ENCODE measurements around the gene CCDC146. TPM values are rescaled to one million over a fixed set of nuclear protein-coding genes. Genes with fewer than 3 reads are reported as not detected.
"Not testable (repeated sequence)": the region's sequence is repeated elsewhere in the genome, so short reads cannot be mapped to it uniquely, and the experiment has no call there.

Gene CCDC146, protein sequence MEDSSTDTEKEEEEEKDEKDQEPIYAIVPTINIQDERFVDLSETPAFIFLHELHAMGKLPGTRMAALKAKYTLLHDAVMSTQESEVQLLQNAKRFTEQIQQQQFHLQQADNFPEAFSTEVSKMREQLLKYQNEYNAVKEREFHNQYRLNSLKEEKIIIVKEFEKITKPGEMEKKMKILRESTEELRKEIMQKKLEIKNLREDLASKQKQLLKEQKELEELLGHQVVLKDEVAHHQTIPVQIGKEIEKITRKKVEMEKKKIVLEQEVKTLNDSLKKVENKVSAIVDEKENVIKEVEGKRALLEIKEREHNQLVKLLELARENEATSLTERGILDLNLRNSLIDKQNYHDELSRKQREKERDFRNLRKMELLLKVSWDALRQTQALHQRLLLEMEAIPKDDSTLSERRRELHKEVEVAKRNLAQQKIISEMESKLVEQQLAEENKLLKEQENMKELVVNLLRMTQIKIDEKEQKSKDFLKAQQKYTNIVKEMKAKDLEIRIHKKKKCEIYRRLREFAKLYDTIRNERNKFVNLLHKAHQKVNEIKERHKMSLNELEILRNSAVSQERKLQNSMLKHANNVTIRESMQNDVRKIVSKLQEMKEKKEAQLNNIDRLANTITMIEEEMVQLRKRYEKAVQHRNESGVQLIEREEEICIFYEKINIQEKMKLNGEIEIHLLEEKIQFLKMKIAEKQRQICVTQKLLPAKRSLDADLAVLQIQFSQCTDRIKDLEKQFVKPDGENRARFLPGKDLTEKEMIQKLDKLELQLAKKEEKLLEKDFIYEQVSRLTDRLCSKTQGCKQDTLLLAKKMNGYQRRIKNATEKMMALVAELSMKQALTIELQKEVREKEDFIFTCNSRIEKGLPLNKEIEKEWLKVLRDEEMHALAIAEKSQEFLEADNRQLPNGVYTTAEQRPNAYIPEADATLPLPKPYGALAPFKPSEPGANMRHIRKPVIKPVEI
- 2.3 TPM for polyA plus RNA-seq (2012; ENCODE audit: missing spikeins)

DNA sequence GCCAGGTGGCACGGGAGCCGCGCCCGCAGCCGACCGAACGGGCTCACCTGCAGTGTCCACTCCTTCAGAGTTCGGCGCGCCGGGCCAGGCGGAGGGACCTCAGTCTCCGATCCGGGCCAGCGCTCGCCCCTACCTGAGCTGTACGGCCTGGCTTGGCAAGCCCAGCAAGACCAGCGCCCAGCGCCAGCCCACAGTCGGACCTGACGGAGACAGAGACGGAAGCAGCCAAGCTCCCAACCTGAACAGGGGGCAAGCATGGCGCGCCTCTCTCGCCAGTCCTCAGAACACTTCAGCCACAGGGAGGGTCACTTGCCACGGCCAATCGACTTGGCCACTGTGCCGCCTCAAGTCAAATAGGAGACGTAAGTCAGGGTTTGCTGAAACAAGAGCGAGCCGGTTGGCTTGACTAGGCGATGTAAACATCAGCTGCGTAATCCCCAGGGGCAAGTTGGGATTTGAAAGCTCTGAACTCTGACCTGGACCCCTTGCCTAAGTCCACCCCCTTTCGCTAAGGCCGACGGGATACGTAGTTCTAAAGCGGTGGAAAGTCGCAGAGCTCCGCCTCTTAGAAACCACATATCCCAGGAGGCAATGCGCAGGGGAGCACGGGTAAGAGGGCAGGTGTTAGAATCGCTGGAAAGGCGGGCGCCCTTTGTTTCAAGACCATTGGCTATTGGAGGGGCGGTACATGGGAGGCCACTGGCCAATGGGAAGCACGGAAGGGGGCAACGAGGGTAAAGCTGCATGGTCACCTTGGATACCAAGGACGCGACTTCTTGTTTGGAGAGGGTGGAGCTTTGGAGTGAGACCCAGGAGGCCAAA lies at the start of gene CCDC146:
Gene CCDC146, plus strand, starts transcription at position 756 of the 822 bp plus-strand sequence. CDS start 45,054 bp downstream, outside the sequence.
- FAIRE-seq: peak; percentile 97
- peak; percentile 49 for DNase-seq (ENCODE audit: insufficient read length)

DNA sequence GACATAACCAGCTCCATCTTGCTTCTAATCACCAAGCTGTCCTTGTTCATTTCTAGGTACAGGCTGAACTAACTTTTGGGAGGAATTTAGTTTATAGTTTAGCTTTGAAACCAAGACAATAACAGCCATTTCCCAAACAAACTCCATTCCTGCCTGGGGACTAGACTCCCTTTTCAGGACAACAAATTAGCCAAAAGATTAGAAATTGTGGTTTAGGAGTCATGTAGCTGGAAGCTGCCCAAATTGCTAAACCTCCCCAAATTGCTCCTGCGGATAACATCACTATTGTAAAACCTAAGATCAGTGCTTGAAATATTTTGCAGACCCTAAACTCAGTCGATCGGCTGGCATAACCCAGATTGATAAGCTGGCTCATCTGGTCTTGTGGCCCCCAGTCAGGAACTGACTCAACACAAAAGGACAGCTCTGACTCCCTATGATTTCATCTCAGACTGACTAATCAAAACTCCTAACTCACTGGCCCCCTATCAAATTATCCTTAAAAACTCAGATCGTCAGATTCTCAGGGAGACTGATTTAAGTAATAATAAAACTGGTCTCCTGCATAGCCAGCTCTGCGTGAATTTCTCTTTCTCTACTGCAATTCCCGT lies 47.5 kb upstream of the CCDC146 start:
- peak; percentile 46 for FAIRE-seq
- DNase-seq (ENCODE audit: insufficient read length): not testable (repeated sequence)

DNA sequence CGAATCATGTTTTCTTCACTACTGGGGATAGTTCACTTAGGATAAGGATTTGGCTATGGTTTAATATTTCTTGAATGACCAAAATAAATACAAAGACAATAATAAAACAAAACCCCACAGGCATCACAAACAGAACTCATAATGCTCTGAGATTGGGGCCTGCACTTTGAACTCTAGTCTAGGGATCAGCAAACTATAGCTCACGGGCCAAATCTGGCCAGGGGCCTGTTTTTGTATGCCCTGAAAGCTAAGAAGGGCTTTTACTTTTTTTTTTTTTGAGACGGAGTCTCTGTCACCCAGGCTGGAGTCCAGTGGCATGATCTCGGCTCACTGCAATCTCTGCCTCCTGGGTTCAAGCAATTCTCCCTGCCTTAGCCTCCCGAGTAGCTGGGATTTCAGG lies 45.4 kb upstream of the CCDC146 start:
- not testable (repeated sequence) for DNase-seq (ENCODE audit: insufficient read length); FAIRE-seq

DNA sequence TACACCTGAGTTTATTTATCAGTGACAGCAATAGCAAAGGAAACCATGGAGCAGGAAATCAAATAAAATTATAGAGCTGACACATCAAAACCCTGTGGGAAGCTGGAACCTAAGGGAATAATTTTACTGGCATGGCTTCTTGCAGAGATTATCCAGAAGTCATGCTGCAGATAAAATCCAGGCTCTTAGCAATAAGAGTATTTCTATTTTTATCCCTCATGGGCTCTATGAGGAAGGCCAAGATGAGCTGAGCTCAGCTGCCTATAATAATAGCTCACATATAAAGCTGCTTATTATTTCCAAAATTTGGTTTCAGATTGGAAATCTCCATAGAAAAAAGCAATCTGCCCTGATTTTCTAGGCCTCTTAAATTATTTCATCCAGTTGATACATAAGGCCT lies 43.3 kb upstream of the CCDC146 start:
- not testable (repeated sequence) for DNase-seq (ENCODE audit: insufficient read length); FAIRE-seq

DNA sequence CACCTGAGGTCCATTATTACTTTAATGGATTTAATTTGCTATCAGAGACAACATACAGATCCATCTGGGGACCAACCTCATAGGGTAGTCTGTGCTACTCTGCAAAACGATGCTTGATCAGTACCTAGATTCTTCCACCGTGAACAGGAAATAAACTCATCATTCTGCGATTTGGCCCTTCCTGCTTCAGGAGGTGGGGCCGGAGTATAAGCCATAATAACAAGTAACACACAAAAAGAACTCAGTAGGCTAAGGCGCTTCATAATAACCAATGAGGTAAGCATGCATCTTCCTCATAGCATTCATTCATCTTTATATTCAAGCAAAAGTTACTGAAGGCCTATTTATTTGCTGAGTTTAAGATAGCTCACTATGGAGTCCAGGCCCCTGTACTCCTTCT lies 42.8 kb upstream of the CCDC146 start:
- DNase-seq (ENCODE audit: insufficient read length); FAIRE-seq: not testable (repeated sequence)

DNA sequence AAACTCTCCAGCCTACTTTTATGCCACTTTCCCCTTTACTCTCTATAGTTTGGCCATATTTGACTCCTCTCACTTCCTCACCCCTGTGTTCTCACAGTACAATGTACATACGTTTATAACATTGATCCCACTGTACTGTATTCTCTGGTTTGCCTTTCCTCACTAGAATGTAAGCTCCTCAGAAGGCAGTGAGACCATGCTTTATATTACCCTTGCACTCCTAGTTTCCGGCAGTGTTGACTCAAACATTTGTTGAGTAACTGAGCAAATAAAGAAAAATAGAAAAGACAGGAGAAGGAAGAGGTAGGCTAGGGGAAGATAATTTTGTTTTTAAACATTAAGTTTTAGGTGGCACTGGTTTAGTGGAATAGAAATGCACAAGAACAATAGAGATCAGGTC lies 42.2 kb upstream of the CCDC146 start:
- FAIRE-seq; DNase-seq (ENCODE audit: insufficient read length): not testable (repeated sequence)

DNA sequence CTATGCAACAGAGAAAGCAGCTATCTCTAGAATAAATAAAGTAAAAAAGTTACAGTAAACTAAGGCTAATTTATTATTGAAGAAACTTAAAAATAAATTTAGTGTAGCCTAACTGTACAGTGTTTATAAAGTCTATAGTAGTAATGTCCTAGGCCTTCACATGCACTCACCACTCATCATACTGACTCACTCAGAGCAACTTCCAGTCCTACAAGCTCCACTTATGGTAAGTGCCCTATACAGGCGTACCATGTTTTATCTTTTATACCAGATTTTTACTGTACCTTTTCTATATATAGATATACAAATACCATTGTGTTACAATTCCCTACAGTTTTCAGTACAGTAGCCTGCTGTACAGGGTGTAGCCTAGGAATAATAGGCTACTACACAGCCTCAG lies 40.2 kb upstream of the CCDC146 start:
- FAIRE-seq; DNase-seq (ENCODE audit: insufficient read length): not testable (repeated sequence)

DNA sequence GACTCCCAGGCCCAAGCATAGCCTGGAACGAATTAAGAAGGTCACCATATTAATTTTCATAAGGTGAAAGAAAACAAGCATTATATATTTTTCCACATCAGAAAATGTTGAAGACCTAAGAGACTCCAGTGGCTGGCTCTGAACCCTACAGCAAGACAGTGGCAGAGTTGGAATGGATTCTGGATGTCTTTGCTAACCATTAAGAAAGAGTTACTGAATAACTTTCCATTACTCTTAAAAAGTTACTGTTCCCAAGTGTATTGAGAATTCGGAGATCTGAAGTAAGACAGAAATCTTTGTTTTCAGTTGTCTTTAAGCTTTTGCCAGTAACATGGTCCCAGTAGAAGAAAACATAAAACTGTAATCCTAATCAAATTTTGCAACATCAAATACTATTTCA lies 30.1 kb upstream of the CCDC146 start:
- not testable (repeated sequence) for DNase-seq (ENCODE audit: insufficient read length); FAIRE-seq

DNA sequence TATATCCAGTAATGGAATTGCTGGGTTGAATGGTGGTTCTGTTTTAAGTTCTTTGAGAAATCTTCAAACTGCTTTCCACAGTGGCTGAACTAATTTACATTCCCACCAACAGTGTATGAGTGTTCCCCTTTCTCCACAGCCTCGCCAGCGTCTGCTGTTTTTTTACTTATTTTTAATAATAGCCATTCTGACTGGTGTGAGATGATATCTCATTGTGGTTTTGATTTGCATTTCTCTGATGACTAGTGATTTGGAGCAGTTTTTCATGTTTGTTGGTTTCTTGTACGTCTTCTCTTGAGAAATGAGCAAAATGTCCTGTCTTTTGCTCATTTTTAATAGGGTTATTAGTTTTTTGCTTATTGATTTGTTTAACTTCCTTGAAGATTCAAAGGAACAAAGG lies 21.9 kb upstream of the CCDC146 start:
- DNase-seq (ENCODE audit: insufficient read length); FAIRE-seq: not testable (repeated sequence)

DNA sequence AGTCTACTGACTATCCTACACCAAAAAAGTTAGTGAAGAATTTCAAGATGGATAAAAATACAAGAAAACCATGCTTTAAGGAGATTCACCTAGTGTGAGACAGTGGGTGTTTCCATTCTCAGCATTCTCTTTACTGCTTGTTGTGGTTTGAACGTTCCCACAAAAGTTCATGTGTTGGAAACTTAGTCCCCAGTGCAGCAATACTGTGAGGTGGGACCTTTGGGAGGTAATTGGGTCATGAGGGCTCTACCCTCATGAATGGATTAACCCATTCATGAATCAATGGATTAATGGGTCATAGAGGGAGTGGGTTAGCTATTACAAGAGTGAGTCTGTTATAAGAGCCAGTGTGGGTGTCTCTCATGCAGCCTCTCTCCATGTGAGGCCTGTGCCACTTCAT lies 21.2 kb upstream of the CCDC146 start:
- peak; percentile 61 for FAIRE-seq
- not testable (repeated sequence) for DNase-seq (ENCODE audit: insufficient read length)

DNA sequence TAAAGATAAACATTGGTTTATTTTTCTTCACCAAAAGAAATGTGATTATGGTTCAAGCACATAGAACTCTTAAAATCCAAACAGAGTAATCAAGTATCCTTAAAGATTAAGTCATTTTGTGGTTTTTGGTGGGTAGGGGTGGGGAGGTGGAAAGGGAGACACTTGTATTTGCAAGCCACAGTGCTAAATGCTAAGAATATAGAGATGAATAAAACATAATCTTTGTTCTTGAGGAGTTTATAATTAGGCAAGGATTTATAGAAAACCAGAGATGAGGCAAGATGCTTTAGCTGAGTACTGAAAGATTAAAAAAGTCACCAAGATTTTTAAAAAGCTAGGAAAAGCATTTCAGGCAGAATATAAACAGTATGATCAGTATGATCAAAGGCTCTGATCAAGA lies 19.7 kb upstream of the CCDC146 start:
- not testable (repeated sequence) for DNase-seq (ENCODE audit: insufficient read length); FAIRE-seq

DNA sequence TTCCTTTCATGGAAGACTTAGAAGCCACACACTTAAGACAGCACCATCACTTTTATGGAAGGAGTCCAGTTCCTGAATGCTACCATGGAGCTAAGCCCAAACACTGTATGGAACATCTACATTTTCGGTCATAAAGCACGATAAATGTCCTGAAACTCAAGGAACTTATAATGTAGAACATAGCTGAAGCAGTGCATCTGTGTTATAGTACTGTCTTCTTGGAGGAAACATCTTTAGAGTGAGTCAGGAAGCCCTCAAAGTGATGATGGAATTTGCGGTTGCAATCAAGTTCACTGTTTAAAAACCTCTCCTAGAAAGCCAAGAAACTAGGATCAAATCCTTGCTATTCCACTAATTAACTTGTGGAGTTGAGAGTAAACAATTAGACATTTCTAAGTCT lies 16.5 kb upstream of the CCDC146 start:
- FAIRE-seq; DNase-seq (ENCODE audit: insufficient read length): not testable (repeated sequence)

DNA sequence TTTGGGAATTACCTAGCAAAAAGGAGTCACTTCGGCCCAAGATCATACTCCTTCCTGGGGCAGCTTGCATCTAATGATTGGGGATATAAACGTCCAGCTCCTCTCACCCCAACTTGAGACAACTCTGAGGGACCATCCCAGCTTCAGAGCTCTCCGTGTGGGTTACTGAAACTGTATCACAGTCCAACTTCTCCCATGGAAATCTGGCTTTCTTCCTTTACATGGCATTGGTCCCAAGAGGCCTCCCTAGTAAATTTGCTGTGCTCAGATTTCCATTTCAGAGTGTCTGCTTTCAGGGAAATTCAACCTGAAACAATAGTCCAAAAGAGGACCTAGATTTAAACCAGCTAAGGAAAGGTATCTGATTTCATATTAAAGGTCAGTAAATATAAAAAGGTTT lies 14.8 kb upstream of the CCDC146 start:
- DNase-seq (ENCODE audit: insufficient read length); FAIRE-seq: not testable (repeated sequence)

DNA sequence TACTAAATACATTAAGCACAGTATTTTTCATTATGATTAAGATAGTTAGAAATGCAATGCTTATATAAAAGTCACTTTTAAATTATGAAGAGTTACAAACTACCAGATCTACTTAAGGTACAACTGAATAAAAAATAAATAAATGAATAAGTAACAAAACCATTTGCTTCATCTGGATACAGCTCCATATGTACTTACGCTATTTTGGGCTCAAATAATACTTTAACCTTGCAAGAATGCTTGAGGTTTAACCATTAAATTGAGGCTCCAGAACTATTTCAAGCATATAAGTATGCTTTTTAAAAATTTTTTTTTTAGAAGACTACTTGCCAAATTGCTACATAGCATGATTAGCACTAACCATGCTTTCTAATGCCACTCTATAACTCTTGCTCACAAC lies 14.1 kb upstream of the CCDC146 start:
- DNase-seq (ENCODE audit: insufficient read length); FAIRE-seq: not testable (repeated sequence)

DNA sequence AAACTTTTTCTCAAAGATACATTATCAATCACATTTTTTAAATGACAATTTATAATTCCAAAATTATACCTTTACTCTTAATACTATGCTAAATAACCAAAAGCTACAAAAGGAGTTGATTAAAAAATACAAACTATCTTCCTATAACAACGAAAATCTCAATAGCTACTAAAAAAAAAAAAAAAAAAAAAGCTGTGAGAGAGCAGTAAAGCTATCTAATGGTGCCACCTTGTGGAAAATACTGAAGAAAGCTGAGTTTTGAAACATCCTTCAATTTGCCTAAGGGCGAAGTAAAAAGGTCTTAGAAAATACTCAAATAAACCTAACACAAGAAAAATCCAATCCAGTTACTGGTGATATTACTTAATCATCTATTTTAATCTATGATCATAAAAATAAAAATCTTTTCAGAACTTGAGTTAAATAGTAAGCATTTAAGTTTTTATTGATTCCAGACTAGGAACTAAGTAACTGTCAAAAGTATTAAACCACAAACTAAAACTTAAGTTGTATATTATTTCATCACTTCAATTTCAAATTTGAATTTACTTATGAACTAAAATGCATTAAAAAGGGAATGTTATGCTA lies 9.6 kb upstream of the CCDC146 start:
- FAIRE-seq: peak; percentile 93
- DNase-seq (ENCODE audit: insufficient read length): not testable (repeated sequence)

DNA sequence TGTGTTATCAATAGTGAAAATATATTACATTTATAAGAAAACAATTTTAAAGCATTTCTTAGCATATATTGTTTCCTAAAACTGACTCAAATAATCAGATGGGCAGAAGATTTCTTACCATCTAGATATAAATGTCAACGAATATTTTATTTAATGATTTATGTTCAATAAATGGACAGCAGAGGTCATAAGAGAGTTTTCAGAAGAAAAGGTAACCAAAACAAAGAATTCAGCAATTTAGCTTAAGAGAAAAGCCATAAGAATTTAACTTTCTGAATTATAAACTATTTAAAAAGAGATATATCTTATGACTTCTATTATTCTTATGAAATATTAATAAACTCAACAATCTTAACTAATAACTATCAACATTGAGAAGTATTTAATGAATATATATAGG lies 3.1 kb downstream of the CCDC146 start:
- not testable (repeated sequence) for DNase-seq (ENCODE audit: insufficient read length)

DNA sequence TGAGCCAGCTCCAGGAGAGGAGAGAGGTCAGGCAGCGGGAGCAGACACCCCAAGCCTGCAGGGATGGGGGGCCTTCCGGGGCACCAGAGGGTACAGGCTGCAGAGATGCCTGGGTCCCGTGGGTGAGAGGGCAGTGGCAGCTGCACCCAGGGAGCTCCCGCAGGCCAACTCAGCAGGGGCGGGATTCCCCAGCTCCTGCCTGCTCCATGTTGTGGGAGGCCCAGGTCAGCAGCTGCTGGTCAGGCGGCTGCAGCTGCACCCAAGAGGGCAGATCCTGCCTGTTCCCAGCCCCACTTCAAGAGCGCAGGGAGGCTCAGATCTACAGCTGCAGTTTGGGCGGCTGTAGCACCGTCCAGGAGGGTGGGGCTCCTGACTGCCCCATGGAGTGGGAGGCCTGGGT lies 4.6 kb downstream of the CCDC146 start:
- not testable (repeated sequence) for DNase-seq (ENCODE audit: insufficient read length); FAIRE-seq

More for the DNA sequence above, 3.1 kb downstream of the CCDC146 start:
- FAIRE-seq: not testable (repeated sequence)

DNA sequence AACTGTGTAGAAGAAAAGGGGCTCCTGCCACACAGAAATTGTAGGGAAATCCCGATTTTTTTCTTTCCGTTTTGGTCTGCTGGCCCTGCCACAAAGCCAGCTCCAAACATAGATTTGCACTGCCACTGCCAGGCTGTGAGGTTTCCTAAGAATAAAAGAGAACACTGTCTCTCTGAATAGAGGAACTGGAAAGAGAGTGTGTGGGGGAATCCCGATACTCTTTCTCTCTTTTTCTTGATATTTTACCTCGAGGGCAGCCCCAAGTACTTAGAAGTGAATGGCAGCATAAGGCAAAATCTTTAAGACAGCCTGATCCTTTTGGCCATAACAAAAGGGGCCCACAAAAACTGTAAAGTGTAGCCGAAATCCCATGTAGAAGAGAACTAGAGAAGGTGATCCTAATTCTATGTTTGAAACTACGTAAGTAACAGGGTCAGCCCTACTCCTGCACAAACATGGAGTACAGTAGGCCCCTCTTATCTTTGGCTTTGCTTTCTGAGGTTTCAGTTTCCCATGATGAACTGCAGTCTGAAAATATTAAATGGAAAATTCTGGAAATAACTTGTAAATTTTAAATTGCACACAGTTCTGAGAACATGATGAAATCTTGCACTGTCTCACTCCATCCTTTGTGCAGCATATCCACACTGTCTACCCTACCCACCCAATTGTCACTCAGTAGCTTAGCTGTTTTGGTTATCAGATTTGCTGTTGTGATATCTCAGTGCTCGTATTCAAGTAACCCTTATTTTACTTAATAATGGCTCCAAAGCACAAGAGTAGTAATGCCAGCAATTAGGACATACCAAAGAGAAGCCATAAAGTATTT lies 6.4 kb downstream of the CCDC146 start:
- peak; percentile 87 for FAIRE-seq
- DNase-seq (ENCODE audit: insufficient read length): not testable (repeated sequence)

Measured in GM12892 (cell line).